Activated T-helper 1 cell treated with anti-CD3 and anti-CD28 coated beads, Interleukin-2, amount 50 U/mL, for 16 hours (primary cell): ENCODE measurements around the gene TBC1D2B.

Experiments
- DNase-seq, 2 donors: peaks; one replicate each; pipeline ENCODE4 v3.0.0-alpha.2; 2020; ENCODE audit warnings: low read depth in 1 of 2, low spot score in 1 of 2

TBC1D2B gene

GRCh38 chr15:78098131-78098755 lies 20.7 kb upstream of the TBC1D2B start:
- DNase-seq = no peak

GRCh38 chr15:78097667-78098066 lies 20.2 kb upstream of the TBC1D2B start:
- DNase-seq = no peak

GRCh38 chr15:78093242-78094020 lies 15.9 kb upstream of the TBC1D2B start:
- DNase-seq = no peak

GRCh38 chr15:78092261-78093041 lies 14.9 kb upstream of the TBC1D2B start, which contains the start of gene SH2D7:
Gene SH2D7 (plus strand): TSS chr15:78092561. CDS start chr15:78092585, 24 bp downstream.
- no peak for DNase-seq

- no peak for DNase-seq
These were observed 13.0 kb upstream of the TBC1D2B start for GRCh38 chr15:78090422-78091063.

- DNase-seq = no peak
These were observed 11.2 kb upstream of the TBC1D2B start for GRCh38 chr15:78088773-78089080.

GRCh38 chr15:78087951-78088772 lies 10.7 kb upstream of the TBC1D2B start:
- DNase-seq = no peak

GRCh38 chr15:78085928-78086327 lies 8.4 kb upstream of the TBC1D2B start:
- no peak for DNase-seq

GRCh38 chr15:78084449-78084750 lies 6.9 kb upstream of the TBC1D2B start:
- no peak for DNase-seq

GRCh38 chr15:78083687-78084448 lies 6.4 kb upstream of the TBC1D2B start:
- DNase-seq = no peak

GRCh38 chr15:78083186-78083585 lies 5.7 kb upstream of the TBC1D2B start:
- no peak for DNase-seq

- DNase-seq = no peak
These were observed 5.2 kb upstream of the TBC1D2B start for GRCh38 chr15:78082743-78083110.

GRCh38 chr15:78082106-78082742 lies 4.7 kb upstream of the TBC1D2B start:
- no peak for DNase-seq

- no peak for DNase-seq
These were observed 2.6 kb upstream of the TBC1D2B start for GRCh38 chr15:78080088-78080460.

- no peak for DNase-seq
These were observed 2.0 kb upstream of the TBC1D2B start for GRCh38 chr15:78079298-78080087.

- no peak for DNase-seq
These were observed 330 bp upstream of the TBC1D2B start for GRCh38 chr15:78077871-78078210.

GRCh38 chr15:78076231-78077052 lies 1.1 kb downstream of the TBC1D2B start:
- DNase-seq = no peak

- no peak for DNase-seq
These were observed 1.9 kb downstream of the TBC1D2B start for GRCh38 chr15:78075490-78076230.
